GM10266 (cell line): Measurements from ENCODE around the gene SLC22A4.

Experiments used
- DNase-seq: peaks from one replicate; pipeline ENCODE4 v3.0.0; 2012; ENCODE audit errors: extremely low spot score
- CTCF ChIP-seq: IDR thresholded peaks from 2 replicates; pipeline ENCODE4 v1.5.1; 2012; ENCODE audit warnings: mild to moderate bottlenecking, low read depth; ENCODE audit not compliant: control insufficient read depth, insufficient read depth; ENCODE audit errors: missing control alignments

The SLC22A4 gene

GRCh38 chr5:132319975-132320374, 25.8 kb downstream of the SLC22A4 start:
- no peak for DNase-seq
- no peak for TF ChIP-seq CTCF

- DNase-seq, result no peak
- no peak for TF ChIP-seq CTCF
Observed at GRCh38 chr5:132321109-132321721, 27.0 kb downstream of the SLC22A4 start.

GRCh38 chr5:132322266-132322665, 28.1 kb downstream of the SLC22A4 start:
- no peak for DNase-seq
- no peak for TF ChIP-seq CTCF

GRCh38 chr5:132323202-132323601, 29.0 kb downstream of the SLC22A4 start:
- no peak for DNase-seq
- no peak for TF ChIP-seq CTCF

GRCh38 chr5:132325691-132326090, 31.5 kb downstream of the SLC22A4 start:
- no peak for DNase-seq
- no peak for TF ChIP-seq CTCF

- no peak for TF ChIP-seq CTCF
- no peak for DNase-seq
Observed at GRCh38 chr5:132327252-132327955, 33.2 kb downstream of the SLC22A4 start.

DNA sequence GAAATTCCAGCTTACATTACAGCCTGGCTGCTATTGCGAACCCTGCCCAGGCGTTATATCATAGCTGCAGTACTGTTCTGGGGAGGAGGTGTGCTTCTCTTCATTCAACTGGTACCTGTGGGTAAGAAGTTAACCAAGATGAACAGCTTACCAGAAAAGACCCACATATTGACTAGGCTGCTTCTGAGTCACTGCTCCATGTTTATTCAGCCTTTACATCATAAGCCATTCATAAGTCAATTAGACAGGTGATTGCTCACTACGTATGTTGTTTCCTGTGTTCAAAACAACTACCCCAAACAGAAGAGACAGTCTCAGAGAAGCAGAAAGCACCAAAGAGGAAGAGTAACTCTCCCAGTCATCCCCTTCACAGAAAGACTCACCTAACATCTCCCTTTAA, 40.6 kb downstream of the SLC22A4 start:
- no peak for TF ChIP-seq CTCF
- DNase-seq, result no peak
